HTR-8/SVneo (cell line): Measurements from ENCODE around the gene MORN5.

Experiments
- DNase-seq: peaks from one replicate; pipeline ENCODE4 v3.0.0; 2011; ENCODE audit warnings: low spot score, mixed read lengths; ENCODE audit not compliant: insufficient read length
- FAIRE-seq: peaks from 2 replicates; lab custom pipeline; 2011; peaks lifted over from hg19 to GRCh38; lab: Jason Lieb, UNC

MORN5 gene

GRCh38 chr9:122226142-122226757 is 66.5 kb downstream of the MORN5 start:
- FAIRE-seq = no peak

GRCh38 chr9:122226758-122227574 is 67.3 kb downstream of the MORN5 start:
- DNase-seq (no peak), FAIRE-seq (no peak)

More at GRCh38 chr9:122226142-122226757, 66.5 kb downstream of the MORN5 start:
- DNase-seq = no peak

GRCh38 chr9:122227575-122227900 is 67.8 kb downstream of the MORN5 start:
- FAIRE-seq (no peak), DNase-seq (no peak)

- DNase-seq = no peak
- no peak for FAIRE-seq
Observed at GRCh38 chr9:122228191-122228567, 68.5 kb downstream of the MORN5 start.

- FAIRE-seq (peak; percentile 42), DNase-seq (no peak)
Observed at GRCh38 chr9:122228568-122229484, 69.1 kb downstream of the MORN5 start, which contains the start of gene LHX6. Gene LHX6, minus strand, starts transcription at chr9:122228957. Its CDS starts 217 bp downstream, at chr9:122228740.

GRCh38 chr9:122229485-122229837 is 69.8 kb downstream of the MORN5 start:
- DNase-seq = no peak
- no peak for FAIRE-seq

- no peak for DNase-seq
- no peak for FAIRE-seq
Observed at GRCh38 chr9:122232796-122233306, 73.1 kb downstream of the MORN5 start.

DNA sequence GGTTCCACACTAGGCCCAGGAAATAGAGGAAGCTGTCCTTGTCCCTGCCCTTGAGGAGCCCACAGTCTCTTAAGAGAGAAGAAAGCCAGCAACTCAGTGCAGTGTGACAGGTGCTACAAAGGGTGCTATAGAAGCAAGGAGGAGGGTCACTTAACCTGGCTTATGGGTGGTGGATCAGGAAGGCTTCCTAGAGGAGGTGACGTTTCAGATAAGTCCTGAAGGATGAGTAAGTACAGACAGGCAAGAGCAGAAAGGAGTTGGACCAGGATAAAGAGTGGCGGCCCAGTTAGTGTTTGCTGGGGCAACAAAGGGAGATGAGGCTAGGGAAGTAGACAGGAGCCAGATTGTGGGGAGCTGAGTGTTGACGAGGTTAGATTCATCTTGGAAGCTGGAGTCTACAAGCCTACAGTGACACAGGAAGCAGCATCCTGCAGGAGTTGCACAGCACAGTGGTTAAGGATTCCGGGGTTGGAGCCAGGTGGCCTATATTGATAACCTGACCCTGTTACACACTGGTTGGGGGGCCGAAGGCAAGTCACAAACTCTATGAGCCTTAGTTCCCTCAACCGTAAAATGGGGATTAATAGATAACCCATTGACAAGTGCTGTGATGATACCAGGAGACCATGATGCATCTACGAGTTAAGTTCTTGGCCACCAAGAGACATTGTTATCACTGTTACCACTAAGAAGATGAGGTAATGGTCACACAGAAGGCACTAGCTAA is 74.5 kb downstream of the MORN5 start:
- DNase-seq = no peak
- FAIRE-seq = no peak

GRCh38 chr9:122236681-122237080 is 77.0 kb downstream of the MORN5 start:
- FAIRE-seq (no peak), DNase-seq (no peak)

GRCh38 chr9:122239722-122240121 is 80.0 kb downstream of the MORN5 start:
- DNase-seq = no peak
- no peak for FAIRE-seq

DNA sequence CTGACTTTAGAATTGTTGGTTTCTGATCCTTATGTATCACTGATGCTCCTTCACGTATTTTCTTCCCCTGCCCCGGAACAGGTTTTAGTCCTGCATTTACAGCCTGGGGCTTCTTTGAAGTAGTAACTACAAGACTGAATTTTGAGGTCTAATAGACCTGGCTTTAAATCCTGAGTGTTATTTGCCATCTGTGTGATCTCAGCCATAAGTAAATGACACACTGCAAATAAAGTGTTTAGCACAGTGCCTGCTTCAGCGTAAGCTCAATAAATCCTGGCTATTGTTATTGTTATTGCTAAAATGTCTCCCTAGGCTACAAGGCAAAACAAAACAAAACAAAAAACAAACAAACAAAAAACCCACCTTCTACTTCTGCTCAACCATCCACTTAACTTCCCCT is 84.6 kb downstream of the MORN5 start:
- no peak for FAIRE-seq

GRCh38 chr9:122246666-122247065 is 87.0 kb downstream of the MORN5 start:
- DNase-seq = no peak
- no peak for FAIRE-seq

More for the DNA sequence above, 84.6 kb downstream of the MORN5 start:
- DNase-seq = no peak

- FAIRE-seq (no peak), DNase-seq (no peak)
Observed at GRCh38 chr9:122248448-122248865, 88.7 kb downstream of the MORN5 start.
